B cell (primary cell): Measurements from ENCODE around the gene NDRG2. TPM values are rescaled to one million over a fixed set of nuclear protein-coding genes. Genes with fewer than 3 reads are reported as not detected.

Experiments used
- ATAC-seq: fragments of 200-7000 bp; cut with Tn5 transposase; one replicate; pipeline ENCODE4 v1.10.0; 2021; ENCODE audit warnings: low read depth, mild to moderate bottlenecking, moderate number of reproducible peaks, moderate library complexity
- CTCF ChIA-PET: fragments of 350-600 bp; sonication (Branson Sonifier 250); formaldehyde crosslinking; loops from one replicate; lab custom pipeline; 2021; ENCODE audit warnings: antibody characterized with exemption, inconsistent platforms; lab: Charles Lee
- POLR2A ChIA-PET: fragments of 350-600 bp; sonication (Branson Sonifier 250); formaldehyde crosslinking; loops from one replicate; lab custom pipeline; 2021; ENCODE audit warnings: antibody characterized with exemption; lab: Charles Lee
- DNase-seq: peaks from one replicate; pipeline ENCODE4 v3.0.0; 2013
- H2AFZ ChIP-seq: 2 replicates; pipeline ENCODE4 v1.6.1; 2012; ENCODE audit warnings: mild to moderate bottlenecking, low read depth, low read length; ENCODE audit not compliant: insufficient read depth, poor library complexity, severe bottlenecking
- H3K27ac ChIP-seq, 2 donors: 1 replicate in 1 of 2; 2 replicates in 1 of 2; pipeline ENCODE4 v1.5.1; 2012 to 2013; ENCODE audit warnings: low read length in 2 of 2, mild to moderate bottlenecking in 2 of 2, moderate library complexity in 1 of 2
- H3K27me3 ChIP-seq, 4 experiments: fragments of 200-600 bp in 1 of 4; sonication (generic) in 1 of 4; replicated peaks in 1 of 4; 1 replicate in 2 of 4; 2 replicates in 2 of 4; pipeline versions ENCODE4 v1.6.1 to v1.7.0; 2013 to 2016; ENCODE audit warnings: low read length in 3 of 4, mild to moderate bottlenecking in 2 of 4, mixed read lengths in 1 of 4, moderate library complexity in 1 of 4; ENCODE audit not compliant: insufficient read depth in 4 of 4, control insufficient read depth in 3 of 4; ENCODE audit errors: control extremely low read depth in 1 of 4
- H3K36me3 ChIP-seq, 2 experiments: replicated peaks in 1 of 2; 1 replicate in 1 of 2; 2 replicates in 1 of 2; pipeline versions ENCODE4 v1.6.1 to v1.7.1; 2013; ENCODE audit warnings: low read length in 1 of 2; ENCODE audit not compliant: insufficient read depth in 2 of 2, control insufficient read depth in 1 of 2; ENCODE audit errors: control extremely low read depth in 1 of 2, extremely low read depth in 1 of 2
- H3K4me1 ChIP-seq, 2 donors: fragments of 200-600 bp in 1 of 2; sonication (generic) in 1 of 2; 1 replicate in 1 of 2; 2 replicates in 1 of 2; pipeline versions ENCODE4 v1.5.1 to v1.6.1; 2013 to 2017; ENCODE audit warnings: low read length in 2 of 2; ENCODE audit not compliant: control insufficient read depth in 2 of 2, insufficient read depth in 2 of 2
- H3K4me2 ChIP-seq: replicated peaks from 2 replicates; pipeline ENCODE3; 2012; ENCODE audit warnings: mild to moderate bottlenecking, low read depth, low read length; ENCODE audit not compliant: poor library complexity, severe bottlenecking
- H3K4me3 ChIP-seq, 5 experiments: fragments of 200-600 bp in 1 of 5; sonication (generic) in 1 of 5; 1 replicate in 3 of 5; 2 replicates in 2 of 5; pipeline versions ENCODE4 v1.5.1 to v1.7.0; 2011 to 2016; ENCODE audit warnings: low read length in 4 of 5, mild to moderate bottlenecking in 4 of 5, low read depth in 2 of 5, control low read depth in 1 of 5, moderate library complexity in 1 of 5; ENCODE audit not compliant: insufficient read depth in 1 of 5; ENCODE audit errors: control extremely low read depth in 1 of 5, extremely low read depth in 1 of 5
- H3K79me2 ChIP-seq: fragments of 200-600 bp; sonication (generic); one replicate; pipeline ENCODE4 v1.6.0; 2016; ENCODE audit warnings: low read length; ENCODE audit not compliant: control insufficient read depth, insufficient read depth
- H3K9ac ChIP-seq: fragments of 200-600 bp; sonication (generic); 2 replicates; pipeline ENCODE4 v1.6.1; 2017; ENCODE audit warnings: mild to moderate bottlenecking, low read length, moderate library complexity
- H3K9me3 ChIP-seq, 3 donors: one replicate each; pipeline versions ENCODE4 v1.6.1 to v1.7.1; 2013; ENCODE audit warnings: low read length in 2 of 3; ENCODE audit not compliant: control insufficient read depth in 2 of 3, insufficient read depth in 1 of 3; ENCODE audit errors: control extremely low read depth in 1 of 3
- H4K20me1 ChIP-seq: 2 replicates; pipeline ENCODE4 v1.6.0; 2012; ENCODE audit warnings: mild to moderate bottlenecking, low read length; ENCODE audit not compliant: insufficient read depth, control insufficient read depth, poor library complexity, severe bottlenecking
- H3K27ac Mint-ChIP-seq: one replicate; pipeline ENCODE4 v1.8.0; 2021; ENCODE audit warnings: mixed read lengths
- H3K27me3 Mint-ChIP-seq: one replicate; pipeline ENCODE4 v1.8.0; 2021; ENCODE audit warnings: mixed read lengths
- H3K4me1 Mint-ChIP-seq: one replicate; pipeline ENCODE4 v1.8.0; 2021; ENCODE audit warnings: mixed read lengths
- H3K4me3 Mint-ChIP-seq: one replicate; pipeline ENCODE4 v1.8.0; 2021; ENCODE audit warnings: mixed read lengths
- H3K9me3 Mint-ChIP-seq: one replicate; pipeline ENCODE4 v1.8.0; 2022; ENCODE audit warnings: mixed read lengths; ENCODE audit not compliant: insufficient read depth
- CTCF ChIP-seq: fragments of 200-600 bp; IDR thresholded peaks from one replicate; pipeline ENCODE4 v1.8.0; 2022; ENCODE audit warnings: antibody characterized with exemption, mild to moderate bottlenecking
- EZH2 ChIP-seq: IDR thresholded peaks from 2 replicates; pipeline ENCODE4 v1.6.1; 2012; ENCODE audit warnings: borderline replicate concordance, low read depth, mild to moderate bottlenecking, moderate library complexity, low read length; ENCODE audit not compliant: insufficient read depth, poor library complexity, severe bottlenecking
- WGBS: methylation state at CpG from one replicate; pipeline ENCODE4 v1.1.5; 2013; ENCODE audit warnings: missing lambda C conversion rate; ENCODE audit not compliant: insufficient coverage; 5-methylcytosine and 5-hydroxymethylcytosine counted together
- intact Hi-C: fragments of 100-400 bp; cut with micrococcal nuclease; formaldehyde crosslinking; loops from one replicate; pipeline ENCODE4 v1.10.0; 2022
- polyA plus RNA-seq: library from polyadenylated mRNA; depleted of rRNA; stranded (reverse); fragments of >200 nt; gene quantifications from 2 replicates; pipeline ENCODE4 v1.2.3, GENCODE V29; 2012
- total RNA-seq, 2 donors: library from RNA; stranded (reverse); fragments of 120-200 nt in 1 of 2; gene quantifications; 1 replicate in 1 of 2; 2 replicates in 1 of 2; pipeline versions ENCODE4 v1.2.3 to v1.2.4, GENCODE V29; 2013 to 2022

Gene NDRG2
- total and polyA plus RNA-seq, 2 donors (not counting 1 experiment from before 2014, with no cell fraction given), result 9.5 to 11.8 TPM

GRCh38 chr14:21040370-21040925 is 15.6 kb upstream of the NDRG2 start:
- H3K4me3 ChIP-seq, result no peak overlapping the region
- no peak overlapping the region for H2AFZ ChIP-seq
- no peak overlapping the region for H3K27ac ChIP-seq
- Mint-ChIP-seq H3K27ac (no peak overlapping the region), H3K4me3 (no peak overlapping the region), H3K27me3 (peaks cover 50% of the 10 kb centered on the region), H3K9me3 (no peaks in the 10 kb centered on the region), H3K4me1 (no peaks in the 10 kb centered on the region)
- DNase-seq (no peak), ATAC-seq (no peak)
- H3K9me3 ChIP-seq, result no peaks in the 10 kb centered on the region
- H3K9ac ChIP-seq, result no peak overlapping the region
- ChIA-PET CTCF (interaction anchor here (0.9 to 7.2 kb wide), 16 partner anchors 8 to 80 kb away, joined by 3 to 305 read pairs (median 5); partner anchors contain the start of gene NDRG2), POLR2A (interaction anchor here (0.8 kb wide), 1 partner anchor 25 kb away, joined by 3 read pairs; no protein-coding TSS in a partner anchor)
- H3K4me2 ChIP-seq, result no peak overlapping the region
- H3K4me1 ChIP-seq, result no peaks in the 10 kb centered on the region
- intact Hi-C loops, result loop anchor here (1.0 kb wide), 1 partner anchor 26 kb away; no protein-coding TSS in a partner anchor
- 85% methylated on average over 7 of the region's 8 CpGs for WGBS
- no peaks in the 10 kb centered on the region for H3K36me3 ChIP-seq
- no peaks in the 10 kb centered on the region for H4K20me1 ChIP-seq
- H3K27me3 ChIP-seq, result no peaks in the 10 kb centered on the region
- H3K79me2 ChIP-seq, result no peaks in the 10 kb centered on the region
- no peak for TF ChIP-seq EZH2
- peak; percentile 9 for TF ChIP-seq CTCF

DNA sequence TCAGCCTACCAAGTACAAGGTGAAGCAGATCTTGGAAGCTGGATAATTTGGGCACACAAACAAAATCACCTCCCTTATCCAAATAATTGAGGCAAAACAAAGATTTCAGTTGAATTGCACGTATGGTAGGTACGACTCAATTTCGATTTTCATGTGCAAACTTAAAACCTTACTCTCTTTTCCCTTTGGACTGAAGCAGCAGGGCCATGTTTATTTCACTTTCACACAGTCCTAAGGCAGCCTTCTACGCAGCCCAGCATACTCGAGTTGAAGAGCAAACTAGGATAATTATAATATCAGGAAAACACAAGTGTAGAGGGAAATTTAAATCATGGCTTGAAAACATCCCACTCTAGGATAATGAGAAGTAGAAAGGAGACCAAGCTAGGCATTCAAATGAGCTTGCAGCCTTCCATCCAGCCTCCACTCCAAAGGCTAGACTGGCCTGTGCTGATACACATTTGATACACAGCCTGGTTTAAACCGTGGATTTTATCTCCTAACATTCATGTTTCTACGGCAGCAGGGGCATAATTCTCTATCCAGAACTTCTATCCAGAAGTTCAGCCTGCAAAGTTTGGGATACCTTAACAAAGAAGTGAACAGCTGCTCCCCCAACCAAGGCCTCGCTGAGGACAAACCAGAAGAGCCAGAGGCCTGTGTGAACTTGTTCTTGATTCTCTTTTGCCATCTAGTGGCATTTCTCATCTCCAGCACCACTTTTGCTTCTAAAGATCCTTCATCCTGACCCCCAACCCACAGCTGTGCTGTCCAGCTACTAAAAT is 14.9 kb upstream of the NDRG2 start:
- H3K27me3 Mint-ChIP-seq, result peaks cover 47% of the 10 kb centered on the region
- Histone ChIP-seq H3K27ac (no peak overlapping the region), H3K9me3 (no peaks in the 10 kb centered on the region), H4K20me1 (no peaks in the 10 kb centered on the region), H3K36me3 (no peaks in the 10 kb centered on the region), H3K4me2 (no peak overlapping the region), H3K9ac (no peak overlapping the region), H2AFZ (no peak overlapping the region), H3K4me1 (no peaks in the 10 kb centered on the region), H3K27me3 (no peaks in the 10 kb centered on the region), H3K4me3 (no peak overlapping the region), H3K79me2 (no peaks in the 10 kb centered on the region)
- 59% methylated on average over 6 of the region's 8 CpGs for WGBS
- DNase-seq (peak; percentile 63), ATAC-seq (no peak)
- TF ChIP-seq EZH2, result no peak
- peak; percentile 37 for TF ChIP-seq CTCF
- intact Hi-C loops, result loop anchor here (1.0 kb wide), 1 partner anchor 25 kb away; no protein-coding TSS in a partner anchor
- H3K4me1 Mint-ChIP-seq, result no peaks in the 10 kb centered on the region
- no peak overlapping the region for H3K4me3 Mint-ChIP-seq
- ChIA-PET CTCF (interaction anchor here (0.9 to 7.2 kb wide), 20 partner anchors 8 to 308 kb away, joined by 3 to 305 read pairs (median 4); partner anchors contain the start of genes NDRG2 and TPPP2), POLR2A (interaction anchor here (0.8 kb wide), 1 partner anchor 25 kb away, joined by 3 read pairs; no protein-coding TSS in a partner anchor)
- no peaks in the 10 kb centered on the region for H3K9me3 Mint-ChIP-seq
- no peak overlapping the region for H3K27ac Mint-ChIP-seq
